Measurements from ENCODE around the gene FMO1.

- TF ChIP-seq CTCF (IDR thresholded peaks at IDR 0.05 in 4 of 5, conservative IDR thresholded peaks at IDR 0.05 in 1 of 5) (no peak), POLR2A (IDR thresholded peaks at IDR 0.05) (no peak)
Observed at GRCh38 chr1:171299342-171299741, 51.0 kb downstream of the FMO1 start.
